ENCODE measurements around the gene ASPDH. TPM values are rescaled to one million over a fixed set of nuclear protein-coding genes. Genes with fewer than 3 reads are reported as not detected.

Gene ASPDH
- total RNA-seq, 1 donor from 2014 or later = not detected

DNA sequence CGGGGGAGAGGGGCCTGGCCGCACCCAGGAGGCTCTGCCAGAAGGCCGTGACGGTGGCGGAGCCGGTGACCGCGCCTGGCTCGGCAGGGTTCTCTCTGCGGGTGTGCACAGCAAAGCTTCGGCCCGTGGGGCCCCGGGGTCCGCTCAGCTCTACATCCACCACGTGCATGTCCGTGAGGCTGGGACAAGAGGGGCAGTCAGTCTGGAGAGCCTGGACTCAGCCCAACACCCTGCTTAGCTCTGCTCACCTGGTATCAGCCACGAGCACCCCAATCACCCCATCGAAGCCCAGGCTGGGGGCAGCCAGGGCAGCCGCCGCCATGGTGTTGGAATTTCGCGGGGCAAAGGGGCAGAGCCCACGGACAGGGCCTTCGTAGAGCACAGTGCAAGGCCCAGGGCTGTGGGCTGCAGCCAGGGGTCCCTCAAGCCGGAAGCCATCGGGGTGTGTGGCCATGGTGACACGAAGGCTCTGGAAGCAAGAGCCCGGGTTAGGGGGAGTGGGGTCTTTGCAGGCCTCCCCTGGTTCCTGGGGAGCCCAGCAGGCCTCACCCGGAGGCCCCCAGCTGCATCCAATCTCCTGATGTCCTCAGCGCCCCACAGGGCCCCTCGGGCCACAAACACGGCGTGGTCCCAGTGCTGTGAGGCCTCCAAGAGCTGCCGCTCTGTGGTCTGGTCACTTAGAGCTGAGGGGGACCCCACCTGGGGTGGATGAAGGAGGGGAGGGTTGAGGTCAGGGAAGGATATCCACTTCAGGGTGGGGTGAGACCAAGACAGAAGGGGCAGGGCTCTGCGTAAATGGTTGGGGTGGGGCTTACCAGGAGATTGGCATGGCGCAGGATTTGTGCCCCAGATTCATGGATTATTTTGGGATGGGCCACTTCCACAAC lies 1.4 kb downstream of the ASPDH start:
- H3K27ac Mint-ChIP-seq (ENCODE audit: unreplicated experiment) = no peak overlapping the region
- peaks cover 13% of the 10 kb centered on the region for H3K9me3 Mint-ChIP-seq (ENCODE audit: unreplicated experiment)
- no peak for DNase-seq
- H3K36me3 Mint-ChIP-seq (ENCODE audit: unreplicated experiment) = no peaks in the 10 kb centered on the region
- no peak overlapping the region for H3K4me3 Mint-ChIP-seq (ENCODE audit: unreplicated experiment)
- H3K27me3 Mint-ChIP-seq (ENCODE audit: unreplicated experiment) = peaks cover 22% of the 10 kb centered on the region
- H3K4me1 Mint-ChIP-seq (ENCODE audit: low read depth, unreplicated experiment) = peaks cover 16% of the 10 kb centered on the region
- TF ChIP-seq, protein P1, sequence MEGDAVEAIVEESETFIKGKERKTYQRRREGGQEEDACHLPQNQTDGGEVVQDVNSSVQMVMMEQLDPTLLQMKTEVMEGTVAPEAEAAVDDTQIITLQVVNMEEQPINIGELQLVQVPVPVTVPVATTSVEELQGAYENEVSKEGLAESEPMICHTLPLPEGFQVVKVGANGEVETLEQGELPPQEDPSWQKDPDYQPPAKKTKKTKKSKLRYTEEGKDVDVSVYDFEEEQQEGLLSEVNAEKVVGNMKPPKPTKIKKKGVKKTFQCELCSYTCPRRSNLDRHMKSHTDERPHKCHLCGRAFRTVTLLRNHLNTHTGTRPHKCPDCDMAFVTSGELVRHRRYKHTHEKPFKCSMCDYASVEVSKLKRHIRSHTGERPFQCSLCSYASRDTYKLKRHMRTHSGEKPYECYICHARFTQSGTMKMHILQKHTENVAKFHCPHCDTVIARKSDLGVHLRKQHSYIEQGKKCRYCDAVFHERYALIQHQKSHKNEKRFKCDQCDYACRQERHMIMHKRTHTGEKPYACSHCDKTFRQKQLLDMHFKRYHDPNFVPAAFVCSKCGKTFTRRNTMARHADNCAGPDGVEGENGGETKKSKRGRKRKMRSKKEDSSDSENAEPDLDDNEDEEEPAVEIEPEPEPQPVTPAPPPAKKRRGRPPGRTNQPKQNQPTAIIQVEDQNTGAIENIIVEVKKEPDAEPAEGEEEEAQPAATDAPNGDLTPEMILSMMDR (IDR thresholded peaks at IDR 0.05; ENCODE audit: partially characterized antibody, unreplicated experiment) = no peak

DNA sequence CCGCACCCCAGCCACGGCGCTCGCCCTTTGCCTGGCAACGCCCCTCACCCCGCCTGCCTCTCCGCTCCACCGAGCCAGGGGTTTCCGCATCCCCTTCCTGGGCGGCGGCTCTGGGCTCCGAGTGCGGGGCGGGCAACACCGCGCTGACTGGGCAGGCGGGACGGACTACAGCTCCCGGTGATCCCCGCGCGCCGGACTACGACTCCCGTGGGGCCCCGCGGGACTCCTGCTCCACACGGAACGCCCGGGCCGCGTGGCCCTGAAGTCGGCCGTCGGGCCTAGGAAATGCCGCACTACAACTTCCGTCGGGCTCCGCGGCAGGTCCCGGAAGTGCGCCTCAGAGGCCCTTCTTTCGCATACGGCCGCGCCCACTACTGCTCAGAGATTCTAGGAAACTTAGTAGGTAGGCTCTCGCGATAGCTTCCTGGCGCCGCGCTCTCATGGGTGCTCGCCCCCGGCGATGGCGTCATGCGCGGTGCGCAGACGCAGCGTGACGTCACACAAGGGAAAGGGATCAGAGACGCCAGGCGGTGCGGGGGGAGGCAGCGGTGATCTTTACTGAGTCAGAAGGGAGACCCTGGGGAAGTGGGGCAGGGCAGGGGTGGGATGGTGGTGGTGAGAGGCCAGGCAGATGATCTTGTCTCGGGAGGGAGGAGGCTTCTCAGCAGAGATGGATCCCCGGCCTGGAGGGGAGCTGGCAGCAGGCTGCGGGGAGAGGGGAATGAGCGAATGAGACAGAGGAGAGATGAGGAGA lies 2.5 kb downstream of the ASPDH start, which contains the start of gene JOSD2:
Gene JOSD2, minus strand, starts transcription at position 123 of the 754 bp plus-strand sequence. CDS start 760 bp downstream, outside the sequence.
- peak within 1 kb of the TSS; percentile 94 for H3K27ac Mint-ChIP-seq (ENCODE audit: unreplicated experiment)
- H3K36me3 Mint-ChIP-seq (ENCODE audit: unreplicated experiment) = no peaks in the 10 kb centered on the region
- peaks cover 15% of the 10 kb centered on the region for H3K9me3 Mint-ChIP-seq (ENCODE audit: unreplicated experiment)
- H3K4me1 Mint-ChIP-seq (ENCODE audit: low read depth, unreplicated experiment) = peaks cover 16% of the 10 kb centered on the region
- TF ChIP-seq, protein P1 (IDR thresholded peaks at IDR 0.05; ENCODE audit: partially characterized antibody, unreplicated experiment) = no peak
- peaks cover 24% of the 10 kb centered on the region for H3K27me3 Mint-ChIP-seq (ENCODE audit: unreplicated experiment)
- peak within 1 kb of the TSS; percentile 83 for H3K4me3 Mint-ChIP-seq (ENCODE audit: unreplicated experiment)
- peak; percentile 97 for DNase-seq

DNA sequence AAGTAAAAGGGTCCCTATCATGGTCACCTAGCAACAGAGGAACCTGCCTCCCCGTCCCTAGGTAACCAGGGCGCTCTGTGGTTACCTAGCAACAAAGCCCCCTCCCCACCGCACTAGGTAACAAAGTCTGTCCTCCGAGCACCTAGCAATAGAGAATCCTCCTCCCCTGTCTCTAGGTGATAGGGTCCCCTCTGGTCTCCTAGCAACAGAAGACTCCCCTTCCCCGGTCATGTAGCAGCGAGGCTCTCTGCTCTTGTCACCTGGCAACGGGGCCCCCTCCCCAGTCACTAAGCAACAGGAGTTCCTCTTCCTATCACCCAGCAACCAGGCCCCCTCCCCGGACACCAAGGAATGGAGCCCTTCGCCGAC lies 3.0 kb downstream of the ASPDH start:
- H3K4me3 Mint-ChIP-seq (ENCODE audit: unreplicated experiment) = peak overlapping the region; percentile 83
- TF ChIP-seq, protein P1 (IDR thresholded peaks at IDR 0.05; ENCODE audit: partially characterized antibody, unreplicated experiment) = no peak
- H3K27me3 Mint-ChIP-seq (ENCODE audit: unreplicated experiment) = peaks cover 24% of the 10 kb centered on the region
- H3K36me3 Mint-ChIP-seq (ENCODE audit: unreplicated experiment) = no peaks in the 10 kb centered on the region
- no peak for DNase-seq
- peaks cover 15% of the 10 kb centered on the region for H3K9me3 Mint-ChIP-seq (ENCODE audit: unreplicated experiment)
- H3K4me1 Mint-ChIP-seq (ENCODE audit: low read depth, unreplicated experiment) = peaks cover 16% of the 10 kb centered on the region
- H3K27ac Mint-ChIP-seq (ENCODE audit: unreplicated experiment) = peak overlapping the region; percentile 94

DNA sequence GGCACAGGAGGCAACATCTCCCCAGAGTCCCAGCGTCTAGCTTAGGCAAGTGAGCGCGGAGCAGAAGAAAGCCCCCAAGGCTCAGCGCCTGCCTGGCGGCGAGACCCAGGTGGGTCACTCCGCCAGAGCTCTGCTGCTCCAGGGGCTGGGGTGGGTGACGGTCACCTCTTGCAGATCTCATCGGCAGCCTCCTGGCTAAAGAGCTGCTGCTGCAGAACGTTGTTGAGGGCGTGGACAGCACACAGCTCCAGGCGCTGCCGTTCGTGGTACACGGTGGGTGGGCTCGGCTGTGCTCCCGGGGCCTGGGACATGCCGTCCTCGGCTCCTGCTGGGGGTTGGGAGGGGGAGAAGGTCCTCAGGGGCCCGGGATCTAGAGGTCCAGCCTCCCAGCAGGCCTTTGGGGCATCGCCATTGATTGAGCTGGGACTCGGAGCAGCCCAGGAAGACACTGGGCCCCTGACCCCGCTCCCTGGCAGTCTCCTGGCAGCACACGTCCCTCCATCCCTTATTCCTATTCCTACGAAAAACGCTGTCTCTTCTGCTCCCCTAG lies 3.5 kb downstream of the ASPDH start:
- peak overlapping the region; percentile 94 for H3K27ac Mint-ChIP-seq (ENCODE audit: unreplicated experiment)
- DNase-seq = peak; percentile 47
- peak overlapping the region; percentile 83 for H3K4me3 Mint-ChIP-seq (ENCODE audit: unreplicated experiment)
- peaks cover 24% of the 10 kb centered on the region for H3K27me3 Mint-ChIP-seq (ENCODE audit: unreplicated experiment)
- TF ChIP-seq, protein P1 (IDR thresholded peaks at IDR 0.05; ENCODE audit: partially characterized antibody, unreplicated experiment) = no peak
- H3K36me3 Mint-ChIP-seq (ENCODE audit: unreplicated experiment) = no peaks in the 10 kb centered on the region
- peaks cover 15% of the 10 kb centered on the region for H3K9me3 Mint-ChIP-seq (ENCODE audit: unreplicated experiment)
- H3K4me1 Mint-ChIP-seq (ENCODE audit: low read depth, unreplicated experiment) = peaks cover 16% of the 10 kb centered on the region
